NB4 (cell line): ENCODE data around the gene SYMPK.

ENCODE experiments used
- MYC ChIP-seq: IDR thresholded peaks from 2 replicates; pipeline ENCODE4 v1.6.1; 2011; ENCODE audit warnings: low read depth, low read length
- POLR2A ChIP-seq: IDR thresholded peaks from 2 replicates; pipeline ENCODE4 v1.6.1; 2011; ENCODE audit warnings: mild to moderate bottlenecking; ENCODE audit not compliant: insufficient read length; ENCODE audit errors: extremely low read depth
- TF ChIP-seq, protein P1 (sequence below): IDR thresholded peaks from one replicate; pipeline ENCODE4 v1.5.1; 2012; ENCODE audit warnings: low read depth, low read length
- TF ChIP-seq, protein P2 (sequence below): IDR thresholded peaks from 2 replicates; pipeline ENCODE4 v1.6.1; 2011; ENCODE audit warnings: low read depth, low read length

DNA sequence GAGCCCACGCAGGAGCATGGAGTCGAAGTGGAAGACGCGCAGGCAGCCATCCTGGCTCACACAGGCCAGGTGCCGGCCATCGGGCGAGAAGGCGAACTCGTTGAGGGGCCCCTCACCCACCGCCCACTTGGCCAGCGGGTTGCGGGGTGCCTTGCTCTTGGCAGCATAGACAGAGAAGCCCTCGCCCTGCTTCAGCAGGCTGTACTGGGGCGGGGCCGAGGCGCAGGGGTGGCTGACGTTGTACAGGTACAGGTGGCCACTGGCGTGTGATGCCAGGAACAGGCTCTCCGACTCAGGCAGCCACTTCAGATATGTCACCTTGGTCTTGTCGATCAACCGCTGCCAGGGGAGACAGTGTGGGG lies 76.4 kb downstream of the SYMPK start:
- no peak for TF ChIP-seq POLR2A
- TF ChIP-seq, protein P1, sequence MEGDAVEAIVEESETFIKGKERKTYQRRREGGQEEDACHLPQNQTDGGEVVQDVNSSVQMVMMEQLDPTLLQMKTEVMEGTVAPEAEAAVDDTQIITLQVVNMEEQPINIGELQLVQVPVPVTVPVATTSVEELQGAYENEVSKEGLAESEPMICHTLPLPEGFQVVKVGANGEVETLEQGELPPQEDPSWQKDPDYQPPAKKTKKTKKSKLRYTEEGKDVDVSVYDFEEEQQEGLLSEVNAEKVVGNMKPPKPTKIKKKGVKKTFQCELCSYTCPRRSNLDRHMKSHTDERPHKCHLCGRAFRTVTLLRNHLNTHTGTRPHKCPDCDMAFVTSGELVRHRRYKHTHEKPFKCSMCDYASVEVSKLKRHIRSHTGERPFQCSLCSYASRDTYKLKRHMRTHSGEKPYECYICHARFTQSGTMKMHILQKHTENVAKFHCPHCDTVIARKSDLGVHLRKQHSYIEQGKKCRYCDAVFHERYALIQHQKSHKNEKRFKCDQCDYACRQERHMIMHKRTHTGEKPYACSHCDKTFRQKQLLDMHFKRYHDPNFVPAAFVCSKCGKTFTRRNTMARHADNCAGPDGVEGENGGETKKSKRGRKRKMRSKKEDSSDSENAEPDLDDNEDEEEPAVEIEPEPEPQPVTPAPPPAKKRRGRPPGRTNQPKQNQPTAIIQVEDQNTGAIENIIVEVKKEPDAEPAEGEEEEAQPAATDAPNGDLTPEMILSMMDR = no peak
- TF ChIP-seq, protein P2, sequence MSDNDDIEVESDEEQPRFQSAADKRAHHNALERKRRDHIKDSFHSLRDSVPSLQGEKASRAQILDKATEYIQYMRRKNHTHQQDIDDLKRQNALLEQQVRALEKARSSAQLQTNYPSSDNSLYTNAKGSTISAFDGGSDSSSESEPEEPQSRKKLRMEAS = no peak
- no peak for TF ChIP-seq MYC
